GM18511 (cell line): ENCODE measurements around the gene ARHGEF10L.
"Not testable (repeated sequence)": the region's sequence is repeated elsewhere in the genome, so short reads cannot be mapped to it uniquely, and the experiment has no call there.

Experiments used
- ATAC-seq: cut with Tn5 transposase; IDR thresholded peaks from one replicate; pipeline ENCODE4 v1.9.1; 2021; ENCODE audit warnings: mild to moderate bottlenecking, moderate library complexity; ENCODE audit not compliant: unreplicated experiment

ARHGEF10L gene, protein sequence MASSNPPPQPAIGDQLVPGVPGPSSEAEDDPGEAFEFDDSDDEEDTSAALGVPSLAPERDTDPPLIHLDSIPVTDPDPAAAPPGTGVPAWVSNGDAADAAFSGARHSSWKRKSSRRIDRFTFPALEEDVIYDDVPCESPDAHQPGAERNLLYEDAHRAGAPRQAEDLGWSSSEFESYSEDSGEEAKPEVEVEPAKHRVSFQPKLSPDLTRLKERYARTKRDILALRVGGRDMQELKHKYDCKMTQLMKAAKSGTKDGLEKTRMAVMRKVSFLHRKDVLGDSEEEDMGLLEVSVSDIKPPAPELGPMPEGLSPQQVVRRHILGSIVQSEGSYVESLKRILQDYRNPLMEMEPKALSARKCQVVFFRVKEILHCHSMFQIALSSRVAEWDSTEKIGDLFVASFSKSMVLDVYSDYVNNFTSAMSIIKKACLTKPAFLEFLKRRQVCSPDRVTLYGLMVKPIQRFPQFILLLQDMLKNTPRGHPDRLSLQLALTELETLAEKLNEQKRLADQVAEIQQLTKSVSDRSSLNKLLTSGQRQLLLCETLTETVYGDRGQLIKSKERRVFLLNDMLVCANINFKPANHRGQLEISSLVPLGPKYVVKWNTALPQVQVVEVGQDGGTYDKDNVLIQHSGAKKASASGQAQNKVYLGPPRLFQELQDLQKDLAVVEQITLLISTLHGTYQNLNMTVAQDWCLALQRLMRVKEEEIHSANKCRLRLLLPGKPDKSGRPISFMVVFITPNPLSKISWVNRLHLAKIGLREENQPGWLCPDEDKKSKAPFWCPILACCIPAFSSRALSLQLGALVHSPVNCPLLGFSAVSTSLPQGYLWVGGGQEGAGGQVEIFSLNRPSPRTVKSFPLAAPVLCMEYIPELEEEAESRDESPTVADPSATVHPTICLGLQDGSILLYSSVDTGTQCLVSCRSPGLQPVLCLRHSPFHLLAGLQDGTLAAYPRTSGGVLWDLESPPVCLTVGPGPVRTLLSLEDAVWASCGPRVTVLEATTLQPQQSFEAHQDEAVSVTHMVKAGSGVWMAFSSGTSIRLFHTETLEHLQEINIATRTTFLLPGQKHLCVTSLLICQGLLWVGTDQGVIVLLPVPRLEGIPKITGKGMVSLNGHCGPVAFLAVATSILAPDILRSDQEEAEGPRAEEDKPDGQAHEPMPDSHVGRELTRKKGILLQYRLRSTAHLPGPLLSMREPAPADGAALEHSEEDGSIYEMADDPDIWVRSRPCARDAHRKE (N-terminal part only)

GRCh38 chr1:17539477-17540254, at the start of gene ARHGEF10L:
Gene ARHGEF10L (plus strand): TSS chr1:17539698. CDS start chr1:17580596, 40,898 bp downstream.
- no peak for ATAC-seq

GRCh38 chr1:17489768-17490417, 49.6 kb upstream of the ARHGEF10L start:
- not testable (repeated sequence) for ATAC-seq

DNA sequence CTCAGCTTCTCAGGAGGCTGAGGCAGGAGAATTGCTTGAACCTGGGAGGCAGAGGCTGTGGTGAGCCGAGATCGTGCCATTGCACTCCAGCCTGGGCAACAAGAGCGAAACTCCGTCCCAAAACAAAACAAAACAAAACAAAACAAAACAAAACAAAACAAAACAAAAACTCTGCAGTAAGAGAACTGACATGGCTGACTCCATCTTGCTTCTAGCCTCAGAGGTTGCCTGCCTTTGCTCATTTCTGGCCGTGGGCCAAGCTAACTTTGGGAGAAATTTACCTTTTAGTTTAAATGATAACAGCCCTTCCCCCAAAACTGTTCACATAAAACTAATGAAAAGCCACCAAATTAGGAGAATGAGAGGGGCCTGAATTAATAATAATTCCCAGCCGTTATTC, 48.8 kb upstream of the ARHGEF10L start:
- not testable (repeated sequence) for ATAC-seq

GRCh38 chr1:17494114-17494729, 45.3 kb upstream of the ARHGEF10L start:
- no peak for ATAC-seq

- ATAC-seq = no peak
Measured at GRCh38 chr1:17496419-17496818, 43.1 kb upstream of the ARHGEF10L start.

DNA sequence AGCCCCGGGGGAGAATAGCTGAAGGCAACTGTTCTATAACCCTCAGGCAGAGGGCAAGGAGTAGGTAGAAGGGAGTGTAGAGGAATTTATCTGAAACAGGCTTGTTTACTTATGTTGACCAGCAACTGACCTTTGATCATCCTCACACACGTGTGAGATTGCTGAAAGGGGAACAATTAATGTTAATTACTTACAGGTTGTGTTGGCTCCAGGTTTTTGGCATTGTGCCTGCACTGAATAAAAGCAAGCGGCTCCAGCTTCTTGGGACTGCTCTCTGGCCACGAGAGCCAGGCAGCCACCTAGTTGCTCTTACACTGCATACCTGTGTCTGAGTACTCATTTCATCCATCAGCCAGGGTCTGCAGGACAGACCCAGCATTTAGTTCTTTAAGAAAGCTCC, 41.3 kb upstream of the ARHGEF10L start:
- ATAC-seq = no peak

GRCh38 chr1:17502326-17502778, 37.1 kb upstream of the ARHGEF10L start:
- ATAC-seq = no peak

DNA sequence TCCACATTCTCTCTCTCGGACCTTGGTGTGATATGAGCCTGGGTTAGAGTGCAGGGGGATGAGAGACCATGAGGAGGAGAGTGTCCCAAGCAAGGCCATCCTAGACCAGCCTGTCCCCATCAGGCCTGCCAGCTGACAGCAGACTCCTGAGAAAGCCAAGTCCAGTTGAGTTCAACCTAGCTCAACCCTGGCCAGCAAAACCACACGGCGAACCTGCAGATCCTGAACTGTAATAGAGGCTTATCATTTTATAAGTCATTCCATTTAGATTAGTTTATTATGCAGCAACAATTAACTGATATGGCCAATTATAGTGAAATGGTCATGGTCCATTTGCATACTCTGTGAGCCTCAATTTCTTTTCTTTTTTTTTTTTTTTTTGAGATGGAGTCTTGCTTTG, 36.4 kb upstream of the ARHGEF10L start:
- ATAC-seq = no peak

DNA sequence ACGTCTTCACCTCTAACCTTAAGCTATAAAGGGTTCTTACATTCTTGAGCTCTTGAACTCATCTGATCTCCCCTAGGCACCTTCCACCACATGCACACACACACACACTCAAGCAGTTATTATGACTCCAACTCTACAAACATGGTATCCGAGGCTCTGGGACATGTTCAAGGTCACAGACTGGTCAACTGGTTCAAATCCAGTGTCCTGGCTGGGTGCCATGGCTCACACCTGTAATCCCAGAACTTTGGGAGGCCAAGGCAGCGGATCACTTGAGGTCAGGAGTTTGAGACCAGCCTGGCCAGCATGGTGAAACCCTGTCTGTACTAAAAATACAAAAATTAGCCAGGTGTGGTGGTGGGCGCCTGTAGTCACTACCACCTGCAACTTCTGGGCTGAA, 32.3 kb upstream of the ARHGEF10L start:
- ATAC-seq = not testable (repeated sequence)

- no peak for ATAC-seq
Measured at GRCh38 chr1:17507915-17508314, 31.6 kb upstream of the ARHGEF10L start.

- no peak for ATAC-seq
Measured at GRCh38 chr1:17509363-17509762, 30.1 kb upstream of the ARHGEF10L start.

DNA sequence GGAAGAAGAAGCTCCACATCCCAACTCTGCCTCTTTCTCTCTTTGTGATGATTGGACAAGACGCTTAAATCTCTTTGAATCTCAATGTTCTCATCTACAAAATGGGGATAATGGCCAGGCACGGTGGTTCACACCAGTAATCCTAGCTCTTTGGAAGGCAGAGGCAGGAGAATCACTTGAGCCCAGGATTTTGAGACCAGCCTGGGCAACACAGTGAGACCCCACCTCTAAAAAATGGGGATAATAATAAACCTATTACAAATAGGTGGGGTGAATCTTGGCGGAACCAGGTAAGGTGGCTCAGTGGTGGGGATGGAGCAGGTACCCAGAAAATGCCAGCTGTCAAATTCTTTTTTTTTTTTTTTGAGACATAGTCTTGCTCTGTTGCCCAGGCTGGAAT, 29.4 kb upstream of the ARHGEF10L start:
- no peak for ATAC-seq

DNA sequence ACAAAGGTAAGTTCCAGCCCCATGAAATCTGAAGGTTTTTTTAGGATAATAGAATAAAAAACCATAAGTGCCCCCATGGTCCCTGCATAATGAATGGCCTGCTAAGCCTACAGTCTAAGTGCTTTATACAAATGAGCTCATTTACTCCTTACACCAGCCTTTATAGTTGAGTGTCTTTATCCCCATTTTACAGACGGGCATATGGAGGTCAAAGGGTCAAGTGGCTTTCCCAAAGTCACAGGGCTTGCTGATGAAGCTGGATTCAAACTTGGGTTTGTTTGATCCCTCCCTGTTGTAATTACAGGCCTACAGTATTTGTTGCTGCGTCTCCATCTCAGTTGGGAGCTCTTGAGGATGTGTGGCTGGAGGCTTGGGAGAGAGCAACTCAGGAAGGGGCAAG, 28.3 kb upstream of the ARHGEF10L start:
- no peak for ATAC-seq

- no peak for ATAC-seq
Measured at GRCh38 chr1:17513131-17513530, 26.4 kb upstream of the ARHGEF10L start.

GRCh38 chr1:17514776-17515175, 24.7 kb upstream of the ARHGEF10L start:
- ATAC-seq = no peak

GRCh38 chr1:17515902-17516301, 23.6 kb upstream of the ARHGEF10L start:
- ATAC-seq = no peak

- no peak for ATAC-seq
Measured at GRCh38 chr1:17516303-17517214, 22.9 kb upstream of the ARHGEF10L start.

GRCh38 chr1:17520041-17520440, 19.5 kb upstream of the ARHGEF10L start:
- no peak for ATAC-seq
